ENCODE data around the gene SVBP.
A peak's percentile ranks its signal among the peaks of the same experiment; 100 is the strongest.

The SVBP gene

GRCh38 chr1:42832641-42833240, 15.5 kb upstream of the SVBP start:
- DNase-seq (ENCODE audit: low read depth, low spot score) = no peak
- in situ Hi-C loops (cut with HindIII; ENCODE audit: low sequenced_read_pairs) = no loop called here
- no peak overlapping the region for H3K4me3 ChIP-seq (ENCODE audit: low read depth, low read length)
- no peak for TF ChIP-seq CTCF (IDR thresholded peaks at IDR 0.05; ENCODE audit: low read depth, low read length)

- no peak overlapping the region for H3K4me3 ChIP-seq (ENCODE audit: low read depth, low read length)
- no peak for DNase-seq (ENCODE audit: low read depth, low spot score)
- no peak for TF ChIP-seq CTCF (IDR thresholded peaks at IDR 0.05; ENCODE audit: low read depth, low read length)
- in situ Hi-C loops (cut with HindIII; ENCODE audit: low sequenced_read_pairs) = no loop called here
These were observed 14.1 kb upstream of the SVBP start for GRCh38 chr1:42831273-42831672.

GRCh38 chr1:42830631-42831030, 13.4 kb upstream of the SVBP start:
- TF ChIP-seq CTCF (IDR thresholded peaks at IDR 0.05; ENCODE audit: low read depth, low read length) = no peak
- in situ Hi-C loops (cut with HindIII; ENCODE audit: low sequenced_read_pairs) = no loop called here
- no peak for DNase-seq (ENCODE audit: low read depth, low spot score)
- no peak overlapping the region for H3K4me3 ChIP-seq (ENCODE audit: low read depth, low read length)

GRCh38 chr1:42825036-42825851, 8.0 kb upstream of the SVBP start:
- no peak overlapping the region for H3K4me3 ChIP-seq (ENCODE audit: low read depth, low read length)
- in situ Hi-C loops (cut with HindIII; ENCODE audit: low sequenced_read_pairs) = no loop called here
- no peak for TF ChIP-seq CTCF (IDR thresholded peaks at IDR 0.05; ENCODE audit: low read depth, low read length)
- no peak for DNase-seq (ENCODE audit: low read depth, low spot score)

DNA sequence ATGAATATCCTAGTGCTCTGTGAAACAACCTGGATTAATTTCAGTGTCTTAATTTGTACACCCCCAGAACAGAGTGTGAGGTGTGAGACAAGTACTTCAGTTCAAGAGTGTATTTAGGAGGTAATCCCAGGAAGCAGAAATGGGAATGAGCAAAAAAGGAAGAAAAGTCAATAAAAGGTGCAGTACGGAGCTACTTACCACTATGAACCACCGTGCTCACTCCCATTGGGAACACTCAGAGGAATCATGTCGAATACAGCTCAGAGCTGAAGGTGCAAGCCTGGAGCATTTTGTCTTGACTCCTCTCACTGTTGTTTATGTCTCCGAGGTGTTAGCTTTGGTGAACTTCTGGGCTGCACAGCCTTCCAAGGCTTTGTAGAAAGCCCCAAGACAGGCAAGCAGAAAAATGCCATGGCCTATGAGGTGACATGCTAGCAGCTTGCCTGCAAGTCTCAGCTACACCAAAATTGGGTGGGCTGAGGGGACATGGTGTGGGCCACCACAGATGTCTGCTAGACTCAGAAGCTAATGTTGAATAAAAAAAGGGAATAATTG, 7.4 kb upstream of the SVBP start:
- H3K4me3 ChIP-seq (ENCODE audit: low read depth, low read length) = no peak overlapping the region
- no peak for DNase-seq (ENCODE audit: low read depth, low spot score)
- TF ChIP-seq CTCF (IDR thresholded peaks at IDR 0.05; ENCODE audit: low read depth, low read length) = no peak
- in situ Hi-C loops (cut with HindIII; ENCODE audit: low sequenced_read_pairs) = no loop called here

DNA sequence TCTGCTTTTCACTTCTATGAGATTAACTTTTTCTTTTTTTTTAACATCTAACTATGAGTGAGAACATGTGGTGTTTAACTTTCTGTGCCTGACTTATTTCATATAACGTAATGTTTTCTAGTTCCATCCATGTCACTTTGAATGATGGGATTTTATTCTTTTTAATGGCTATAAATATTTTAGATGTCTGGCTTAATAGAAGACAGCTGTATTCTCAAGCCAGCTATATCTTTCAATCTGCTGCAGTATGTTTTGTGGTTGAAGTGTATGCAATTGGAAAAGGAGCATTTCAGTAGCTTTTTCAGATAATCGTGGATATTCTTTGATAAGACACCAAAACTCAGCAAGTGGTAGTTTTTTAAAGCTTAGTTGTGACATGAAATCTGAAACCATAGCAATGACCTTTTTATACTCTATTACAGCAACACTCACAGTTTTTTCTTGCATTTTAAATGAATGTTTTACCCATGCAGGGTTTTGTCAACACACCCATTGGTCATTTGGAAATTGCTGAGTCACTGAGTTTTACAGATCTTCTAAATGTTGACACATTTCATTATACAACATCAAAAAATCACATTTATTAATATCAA, 5.7 kb upstream of the SVBP start:
- in situ Hi-C loops (cut with HindIII; ENCODE audit: low sequenced_read_pairs) = no loop called here
- no peak for TF ChIP-seq CTCF (IDR thresholded peaks at IDR 0.05; ENCODE audit: low read depth, low read length)
- H3K4me3 ChIP-seq (ENCODE audit: low read depth, low read length) = no peak overlapping the region
- DNase-seq (ENCODE audit: low read depth, low spot score) = peak; percentile 33
